ENCODE measurements around the gene RIMKLA.

RIMKLA gene

DNA sequence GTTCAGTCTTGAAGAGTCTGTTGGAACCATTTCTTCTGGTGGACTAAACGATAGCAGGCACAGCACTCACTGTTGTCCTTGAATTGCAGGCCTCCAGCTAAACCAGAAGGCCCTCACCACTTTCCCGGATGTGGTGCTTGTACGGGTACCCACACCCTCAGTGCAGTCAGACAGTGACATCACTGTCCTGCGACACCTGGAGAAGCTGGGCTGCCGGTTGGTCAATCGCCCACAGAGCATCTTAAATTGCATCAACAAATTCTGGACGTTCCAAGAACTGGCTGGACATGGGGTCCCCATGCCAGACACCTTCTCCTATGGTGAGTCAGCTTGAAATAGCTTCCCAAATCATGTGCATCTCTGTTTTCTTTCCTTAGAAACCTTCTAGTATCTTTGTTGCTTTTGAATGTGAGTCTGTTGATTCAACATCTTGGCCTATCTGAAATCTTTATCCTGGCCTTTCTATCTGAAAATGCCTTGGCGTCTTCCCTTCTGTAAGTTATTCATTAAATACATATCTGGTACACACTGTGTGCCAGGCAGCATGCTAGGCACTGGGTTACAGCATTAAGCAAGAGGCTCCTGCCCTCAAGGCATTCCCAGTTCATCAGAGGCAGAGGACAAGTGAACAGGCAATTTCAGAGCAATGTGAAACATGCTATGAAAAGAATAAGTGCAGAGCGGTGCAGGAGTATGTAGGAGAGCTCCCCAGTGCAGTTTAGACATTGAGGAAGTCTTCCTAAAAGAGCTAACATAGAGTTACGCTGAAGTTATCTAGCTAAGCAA lies 18.9 kb downstream of the RIMKLA start:
- DNase-seq: no peak
- Histone ChIP-seq H3K9me3 (ENCODE audit: severe bottlenecking) (no peaks in the 10 kb centered on the region), H3K4me3 (ENCODE audit: low read depth, low read length) (no peak overlapping the region), H3K36me3 (peaks cover 14% of the 10 kb centered on the region), H3K27me3 (ENCODE audit: insufficient read depth, low read depth, severe bottlenecking) (no peaks in the 10 kb centered on the region), H3K27ac (no peak overlapping the region)
- TF ChIP-seq CTCF (IDR thresholded peaks at IDR 0.05; ENCODE audit: low read depth, low read length): no peak

GRCh38 chr1:42403880-42404400 lies 23.3 kb downstream of the RIMKLA start:
- H3K4me3 ChIP-seq (ENCODE audit: low read depth, low read length): no peak overlapping the region
- H3K9me3 ChIP-seq (ENCODE audit: severe bottlenecking): no peaks in the 10 kb centered on the region
- TF ChIP-seq CTCF (IDR thresholded peaks at IDR 0.05; ENCODE audit: low read depth, low read length): no peak
- H3K27ac ChIP-seq: no peak overlapping the region
- H3K27me3 ChIP-seq (ENCODE audit: insufficient read depth, low read depth, severe bottlenecking): no peaks in the 10 kb centered on the region
- no peak for DNase-seq
- peaks cover 36% of the 10 kb centered on the region for H3K36me3 ChIP-seq

DNA sequence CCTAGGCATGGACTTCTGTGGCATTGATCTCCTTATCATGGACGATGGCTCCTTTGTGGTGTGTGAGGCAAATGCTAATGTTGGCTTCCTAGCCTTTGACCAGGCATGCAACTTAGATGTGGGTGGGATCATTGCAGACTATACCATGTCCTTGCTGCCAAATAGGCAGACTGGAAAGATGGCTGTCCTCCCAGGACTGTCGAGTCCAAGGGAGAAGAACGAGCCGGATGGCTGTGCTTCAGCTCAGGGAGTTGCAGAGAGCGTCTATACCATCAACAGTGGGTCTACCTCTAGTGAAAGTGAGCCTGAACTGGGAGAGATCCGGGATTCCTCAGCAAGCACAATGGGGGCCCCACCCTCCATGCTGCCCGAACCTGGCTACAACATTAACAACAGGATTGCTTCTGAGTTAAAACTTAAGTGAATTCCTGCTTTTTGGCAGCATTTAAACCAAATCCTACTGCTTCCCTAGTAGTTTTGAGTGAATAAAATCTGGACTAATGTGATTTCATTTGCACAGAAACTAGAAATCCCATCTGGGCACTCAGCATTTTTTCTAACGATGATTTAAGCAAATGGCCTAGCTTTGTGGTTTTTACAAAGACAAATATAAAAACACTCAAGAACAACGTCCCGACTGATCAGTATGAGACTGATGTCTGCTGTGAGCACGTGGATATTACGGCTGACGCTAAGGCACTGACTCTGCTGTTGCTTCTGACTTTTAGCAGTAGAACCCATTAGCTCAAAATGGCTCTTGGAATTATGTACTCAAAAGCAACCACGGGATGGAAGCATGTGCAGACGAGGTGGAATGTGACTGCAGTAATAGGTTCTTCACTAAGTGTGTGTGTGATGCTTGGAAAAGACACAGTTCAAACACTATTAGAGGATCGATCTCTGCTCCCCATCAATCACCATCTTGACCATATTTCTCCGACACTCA lies 34.2 kb downstream of the RIMKLA start:
- no peaks in the 10 kb centered on the region for H3K9me3 ChIP-seq (ENCODE audit: severe bottlenecking)
- no peak overlapping the region for H3K4me3 ChIP-seq (ENCODE audit: low read depth, low read length)
- TF ChIP-seq CTCF (IDR thresholded peaks at IDR 0.05; ENCODE audit: low read depth, low read length): no peak
- no peak for DNase-seq
- peaks cover 29% of the 10 kb centered on the region for H3K36me3 ChIP-seq
- H3K27me3 ChIP-seq (ENCODE audit: insufficient read depth, low read depth, severe bottlenecking): no peaks in the 10 kb centered on the region
- no peak overlapping the region for H3K27ac ChIP-seq

DNA sequence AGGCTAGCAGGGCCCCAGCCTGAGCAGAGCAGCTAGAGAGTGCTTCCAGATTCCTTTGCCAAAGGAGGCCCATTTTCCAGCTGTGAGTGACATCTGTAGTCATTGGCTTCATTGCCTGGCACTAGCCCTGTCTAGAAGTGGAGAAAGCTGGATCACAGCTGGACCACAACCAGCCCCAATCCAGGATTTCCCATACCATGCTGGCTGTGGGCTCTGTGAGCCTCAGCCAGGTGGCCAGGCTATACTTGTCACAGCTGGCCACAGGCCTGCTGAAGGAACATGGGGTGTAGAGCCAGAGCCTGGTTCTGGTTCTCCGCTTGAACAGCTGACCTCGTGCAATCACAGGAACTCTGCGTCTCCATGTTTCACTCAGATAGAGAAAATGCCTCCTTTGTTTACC lies 36.6 kb downstream of the RIMKLA start:
- Histone ChIP-seq H3K4me3 (ENCODE audit: low read depth, low read length) (no peak overlapping the region), H3K36me3 (peaks cover 22% of the 10 kb centered on the region)

GRCh38 chr1:42418516-42418915 lies 37.9 kb downstream of the RIMKLA start:
- peaks cover 14% of the 10 kb centered on the region for H3K36me3 ChIP-seq
- no peak for DNase-seq
- no peak overlapping the region for H3K4me3 ChIP-seq (ENCODE audit: low read depth, low read length)
- no peak overlapping the region for H3K27ac ChIP-seq
- no peaks in the 10 kb centered on the region for H3K9me3 ChIP-seq (ENCODE audit: severe bottlenecking)
- no peak for TF ChIP-seq CTCF (IDR thresholded peaks at IDR 0.05; ENCODE audit: low read depth, low read length)
- no peaks in the 10 kb centered on the region for H3K27me3 ChIP-seq (ENCODE audit: insufficient read depth, low read depth, severe bottlenecking)

More for the DNA sequence above, 36.6 kb downstream of the RIMKLA start:
- no peaks in the 10 kb centered on the region for H3K9me3 ChIP-seq (ENCODE audit: severe bottlenecking)
- no peak for DNase-seq
- H3K27me3 ChIP-seq (ENCODE audit: insufficient read depth, low read depth, severe bottlenecking): no peaks in the 10 kb centered on the region
- no peak overlapping the region for H3K27ac ChIP-seq
- no peak for TF ChIP-seq CTCF (IDR thresholded peaks at IDR 0.05; ENCODE audit: low read depth, low read length)
